Measurements from ENCODE around the gene CENPC.
A peak's percentile ranks its signal among the peaks of the same experiment; 100 is the strongest.
"Not testable (repeated sequence)": the region's sequence is repeated elsewhere in the genome, so short reads cannot be mapped to it uniquely, and the experiment has no call there.

Gene CENPC

DNA sequence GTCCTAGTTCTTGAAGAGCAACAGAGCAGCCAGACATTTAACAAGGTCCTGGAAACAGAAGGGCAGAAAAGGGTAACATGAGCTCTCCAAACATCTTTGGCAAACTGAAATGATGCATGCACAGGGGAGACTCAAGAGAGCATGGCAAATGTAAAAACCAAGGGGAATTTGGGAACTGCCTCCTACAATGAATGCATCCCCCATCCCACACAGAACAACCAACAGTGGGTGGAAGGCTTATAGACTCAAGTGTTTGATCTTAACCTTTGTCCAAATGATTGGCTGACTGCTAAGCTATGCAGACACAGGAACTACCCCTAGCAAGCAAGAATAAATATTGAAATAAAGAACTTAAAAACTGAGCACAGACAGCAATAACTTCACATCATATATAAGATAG, 74.4 kb downstream of the CENPC start:
- DNase-seq (ENCODE audit: low spot score): no peak

DNA sequence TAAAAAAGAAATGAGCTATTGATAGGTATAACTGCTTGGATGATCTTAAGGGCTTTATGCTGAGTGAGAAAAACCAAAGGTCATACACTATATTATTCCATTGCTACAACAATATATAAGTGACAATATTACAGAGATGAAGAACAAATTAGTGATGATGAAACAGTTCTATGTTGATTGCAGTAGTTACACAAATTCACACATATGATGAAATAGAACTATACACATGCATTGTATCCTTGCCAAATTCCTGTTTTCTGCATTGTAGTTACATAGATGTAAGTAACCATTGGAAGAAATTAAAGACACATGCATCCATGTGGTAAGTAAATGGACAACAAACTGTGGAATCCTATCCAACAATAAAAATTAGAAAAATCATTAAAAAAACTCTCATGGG, 76.5 kb downstream of the CENPC start:
- no peak for DNase-seq (ENCODE audit: low spot score)

DNA sequence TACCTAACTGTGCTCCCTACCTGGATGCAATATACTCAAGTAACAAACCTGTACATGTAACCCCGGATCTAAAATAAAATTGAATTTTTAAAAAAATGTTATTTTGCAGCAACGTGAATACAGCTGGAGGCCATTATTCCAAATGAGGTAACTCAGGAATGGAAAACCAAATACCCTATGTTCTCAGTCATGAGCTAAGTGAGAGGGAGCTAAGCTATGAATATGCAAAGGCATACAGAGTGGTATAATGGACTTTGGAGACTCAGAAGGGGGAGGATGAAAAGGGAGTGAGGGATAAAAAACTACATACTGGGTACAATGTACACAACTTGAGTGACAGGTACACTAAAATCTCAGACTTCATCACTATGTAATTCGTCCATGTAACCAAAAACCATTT, 78.6 kb downstream of the CENPC start:
- DNase-seq (ENCODE audit: low spot score): no peak

DNA sequence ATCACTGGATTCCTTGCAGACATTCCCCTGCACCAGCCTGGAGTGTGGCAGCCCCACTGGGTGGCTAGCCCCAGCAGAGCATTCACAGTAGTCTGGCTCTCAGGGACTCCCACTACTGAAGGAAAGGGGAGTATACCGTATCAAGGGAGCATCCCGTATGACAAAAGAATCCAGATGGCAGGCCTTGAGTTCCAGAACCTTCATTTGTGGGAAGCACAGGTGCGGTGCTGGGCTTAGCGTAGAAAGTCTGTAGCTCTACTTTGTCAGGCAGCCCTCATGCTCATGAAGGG, 79.6 kb downstream of the CENPC start:
- DNase-seq (ENCODE audit: low spot score): no peak

DNA sequence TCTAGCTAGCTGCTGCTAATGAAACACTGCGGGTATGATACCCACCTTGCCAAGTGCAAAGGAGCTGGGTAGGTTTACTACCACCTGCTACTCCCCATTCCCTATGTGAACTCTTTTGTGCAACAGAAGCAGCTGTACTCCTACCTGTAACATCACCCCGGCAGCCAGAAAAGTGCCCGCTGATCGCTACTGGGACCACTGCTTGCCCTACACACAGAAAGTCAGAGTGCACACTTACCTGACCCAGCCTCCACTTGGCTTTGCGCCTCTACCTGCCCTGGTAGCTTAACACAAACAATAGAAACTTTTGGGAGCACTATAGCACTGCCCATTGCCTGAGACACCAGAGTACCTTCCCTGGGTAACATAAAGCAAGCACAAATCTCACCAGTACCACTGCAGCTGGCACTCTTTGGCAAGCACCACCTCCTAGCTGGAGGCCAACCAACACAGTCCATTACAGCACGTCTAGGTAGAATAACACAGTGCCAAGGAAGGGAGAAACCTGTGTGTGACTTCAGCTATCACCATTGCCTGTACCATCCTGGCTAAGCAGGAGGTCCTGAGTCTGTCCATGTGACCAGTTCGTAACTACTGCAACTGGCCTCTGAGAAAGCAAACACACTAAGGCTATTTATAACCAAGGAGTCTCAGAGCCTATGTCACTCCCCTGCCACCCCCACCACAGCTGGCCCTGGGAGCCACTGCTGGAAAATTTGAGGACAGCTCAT, 80.1 kb downstream of the CENPC start:
- DNase-seq (ENCODE audit: low spot score): peak; percentile 29

DNA sequence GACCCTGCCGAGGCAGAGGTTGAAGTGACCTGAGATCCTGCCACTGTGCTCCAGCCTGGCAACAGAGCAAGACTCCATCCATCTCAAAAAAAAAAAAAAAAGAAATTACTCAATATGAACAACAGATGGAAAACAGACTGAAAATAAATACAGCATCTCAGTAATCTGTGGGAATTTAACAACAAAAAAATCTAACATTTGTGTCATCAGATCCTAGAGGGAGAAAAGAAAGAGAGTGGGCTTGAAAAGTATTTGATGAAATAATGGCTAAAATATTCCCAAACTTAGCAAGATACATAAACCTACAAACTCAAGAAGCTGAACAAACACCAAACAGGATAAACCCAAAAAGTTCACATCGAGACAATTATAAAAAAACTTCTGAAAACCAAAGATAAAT, 84.7 kb downstream of the CENPC start:
- DNase-seq (ENCODE audit: low spot score): no peak

DNA sequence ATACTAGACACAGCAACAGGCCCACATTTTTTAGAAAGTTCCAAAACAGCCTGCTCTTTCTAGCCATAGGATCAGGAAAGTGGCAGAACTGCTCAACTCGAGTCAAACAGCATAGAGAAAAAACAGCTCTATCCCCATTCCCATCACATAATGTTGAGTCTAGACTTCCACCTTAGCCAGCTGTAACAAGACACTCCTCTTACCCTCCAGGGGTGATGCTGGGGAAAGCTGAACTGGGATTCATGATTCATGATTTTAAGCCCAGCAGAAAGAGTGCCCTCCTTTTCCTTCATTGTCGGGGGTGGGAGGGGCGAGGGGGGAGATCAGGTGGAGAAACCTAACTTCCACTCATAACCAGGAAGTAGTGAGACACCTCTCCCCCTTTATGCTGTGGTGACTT, 86.1 kb downstream of the CENPC start:
- DNase-seq (ENCODE audit: low spot score): no peak

DNA sequence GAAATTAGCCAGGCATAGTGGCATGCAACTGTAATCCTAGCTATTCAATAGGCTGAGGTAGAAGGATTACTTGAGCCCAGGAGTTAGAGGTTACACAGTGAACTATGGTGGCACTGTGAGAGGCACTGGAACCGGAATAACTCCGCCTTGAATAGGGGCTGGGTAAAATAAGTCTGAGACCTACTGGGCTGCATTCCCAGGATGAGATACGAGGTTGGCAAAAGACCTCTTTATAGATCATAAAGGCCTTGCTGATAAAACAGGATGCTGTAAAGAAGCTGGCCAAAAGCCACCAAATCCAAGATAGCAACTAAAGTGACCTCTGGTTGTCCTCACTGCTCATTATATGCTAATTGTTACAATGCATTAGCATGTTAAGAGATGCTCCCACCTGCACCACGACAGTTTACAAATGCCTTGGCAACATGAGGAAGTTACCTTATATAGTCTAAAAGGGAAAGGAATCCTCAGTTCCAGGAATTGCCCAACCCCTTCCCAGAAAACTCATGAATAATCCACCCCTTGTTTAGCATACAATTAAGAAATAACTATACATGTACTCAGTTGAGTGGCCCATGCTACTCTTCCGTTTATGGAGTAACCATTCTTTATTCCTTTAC, 88.6 kb downstream of the CENPC start:
- no peak for DNase-seq (ENCODE audit: low spot score)

DNA sequence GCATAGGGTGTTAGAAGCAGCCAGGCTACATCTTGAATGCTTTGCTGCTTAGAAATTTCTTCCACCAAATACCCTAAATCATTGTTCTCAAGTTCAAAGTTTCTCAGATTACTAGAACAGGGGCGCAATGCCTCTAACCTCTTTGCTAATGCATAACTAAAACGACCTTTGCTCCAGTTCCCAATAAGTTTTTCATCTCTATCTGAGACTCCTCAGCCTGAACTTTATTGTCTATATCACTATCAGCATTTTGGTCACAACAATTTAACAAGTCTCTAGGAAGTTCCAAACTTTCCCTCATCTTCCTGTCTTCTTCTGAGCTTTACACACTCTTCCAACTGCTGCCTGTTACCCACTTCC, 92.5 kb downstream of the CENPC start:
- not testable (repeated sequence) for DNase-seq (ENCODE audit: low spot score)

DNA sequence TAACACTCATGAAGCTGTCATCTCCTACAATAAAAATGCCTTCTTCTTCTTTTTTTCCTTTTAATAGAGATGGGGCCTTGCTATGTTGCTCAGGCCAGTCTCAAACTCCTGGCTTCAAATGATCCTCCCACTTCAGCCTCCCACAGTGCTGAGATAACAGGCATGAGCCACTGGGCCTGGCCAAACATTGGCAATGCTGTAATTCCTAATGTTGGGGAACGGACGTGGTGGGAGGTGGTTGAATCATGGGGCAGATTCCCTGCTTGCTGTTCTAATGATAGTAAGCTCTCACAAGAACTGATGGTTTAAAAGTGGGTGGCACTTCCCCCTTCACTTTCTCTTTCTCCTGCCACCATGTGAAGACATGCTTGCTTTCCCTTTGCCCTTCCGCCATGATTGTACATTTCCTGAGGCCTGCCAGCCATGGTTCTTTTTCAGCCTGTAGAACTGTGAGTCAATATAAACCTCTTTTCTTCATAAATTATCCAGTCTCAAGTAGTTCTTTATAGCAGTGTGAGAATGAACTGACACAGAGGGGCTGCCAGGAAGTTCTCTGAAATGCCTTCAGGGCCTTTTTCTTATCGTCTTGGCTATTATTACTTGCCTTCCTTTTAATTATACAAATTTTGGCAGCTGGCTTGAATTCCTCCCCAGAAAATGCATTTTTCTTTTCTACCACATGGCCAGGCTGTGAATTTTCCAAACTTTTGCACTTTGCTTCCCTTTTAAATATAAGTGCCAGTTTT, 93.0 kb downstream of the CENPC start:
- no peak for DNase-seq (ENCODE audit: low spot score)

DNA sequence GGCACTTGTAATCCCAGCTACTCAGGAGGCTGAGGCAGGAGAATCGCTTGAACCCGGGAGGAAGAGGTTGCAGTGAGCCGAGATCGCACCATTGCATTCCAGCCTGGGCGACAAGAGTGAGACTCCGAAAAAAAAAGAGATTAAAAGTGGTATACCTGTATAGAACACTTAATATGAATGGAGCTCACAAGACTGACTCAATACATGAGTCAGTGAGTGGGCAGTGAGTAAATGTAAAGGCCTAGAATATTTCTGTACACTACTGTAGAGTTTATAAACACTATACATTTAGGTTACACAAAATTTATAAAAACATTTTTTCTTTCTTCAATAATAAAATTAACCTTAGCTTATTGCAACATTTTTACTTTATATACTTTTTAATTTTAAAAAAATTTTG, 93.8 kb downstream of the CENPC start:
- no peak for DNase-seq (ENCODE audit: low spot score)

DNA sequence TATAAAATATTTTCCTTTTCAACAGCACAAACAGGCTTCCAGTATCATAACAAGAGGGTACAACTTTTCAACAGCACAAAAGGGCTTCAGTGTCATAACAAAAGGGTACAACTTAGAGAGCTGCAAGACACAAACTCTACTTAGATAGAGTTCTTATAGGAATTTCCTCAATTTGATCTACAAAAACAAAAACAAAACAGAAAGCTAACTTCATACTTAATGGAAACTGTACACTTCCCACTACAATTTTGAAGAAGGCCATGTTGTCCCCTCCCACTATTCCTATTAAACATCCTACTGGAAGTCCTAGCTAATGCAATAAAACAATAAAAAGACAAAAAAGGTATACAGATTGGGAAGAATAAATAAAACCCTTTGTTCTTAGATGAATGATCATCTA, 96.7 kb downstream of the CENPC start:
- DNase-seq (ENCODE audit: low spot score): no peak

DNA sequence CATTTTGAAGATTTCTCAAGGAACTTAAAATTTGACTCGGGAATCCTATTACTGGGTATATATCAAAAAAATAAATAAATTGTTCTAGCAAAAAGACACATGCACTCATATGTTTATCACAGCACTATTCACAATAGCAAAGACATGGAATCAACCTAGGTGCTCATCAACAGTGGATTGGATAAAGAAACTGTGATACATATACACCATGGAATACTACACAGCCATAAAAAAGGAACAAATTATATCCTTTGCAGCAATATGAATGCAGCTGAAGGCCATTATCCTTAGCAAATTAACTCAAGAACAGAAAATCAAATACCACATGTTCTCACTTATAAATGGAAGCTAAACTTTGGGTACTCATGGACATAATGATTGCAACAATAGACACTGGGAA, 97.4 kb downstream of the CENPC start:
- no peak for DNase-seq (ENCODE audit: low spot score)

DNA sequence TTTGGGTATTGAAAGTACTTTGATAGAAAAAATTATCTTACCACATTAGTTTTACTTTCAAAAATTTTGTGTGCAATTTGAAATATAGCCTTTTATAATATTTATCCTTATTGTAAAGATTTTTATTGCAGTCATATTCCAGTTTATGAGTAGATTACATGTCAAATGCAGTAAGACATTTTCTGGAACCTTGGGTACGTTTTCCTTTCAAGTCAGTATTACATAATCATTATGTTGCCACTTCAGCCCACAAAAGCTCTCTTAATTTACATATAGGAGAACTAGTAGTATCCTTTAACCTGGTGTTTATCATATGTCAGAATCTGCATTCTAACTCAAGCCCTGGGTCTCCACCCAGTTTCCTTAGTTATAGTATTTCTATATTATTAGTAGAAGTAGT, 98.5 kb downstream of the CENPC start:
- DNase-seq (ENCODE audit: low spot score): no peak

DNA sequence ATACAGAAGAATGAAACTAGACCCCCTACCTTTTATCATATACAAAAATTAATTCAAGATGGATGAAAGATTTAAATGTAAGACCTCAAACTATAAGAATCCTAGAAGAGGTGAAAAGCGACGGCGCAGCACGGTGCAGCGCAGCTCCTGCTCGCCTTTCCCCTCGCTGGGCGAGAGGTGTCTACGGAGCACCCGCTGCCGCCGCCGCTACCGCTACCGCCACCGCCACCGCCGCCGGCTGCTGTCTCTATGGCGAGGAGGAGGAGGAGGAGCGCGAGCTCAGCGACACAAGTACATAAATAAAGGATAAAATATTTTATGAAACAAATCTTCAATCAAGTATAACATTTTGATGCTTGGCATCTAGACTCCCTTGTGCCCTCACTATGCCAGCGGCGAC, 99.4 kb downstream of the CENPC start:
- DNase-seq (ENCODE audit: low spot score): not testable (repeated sequence)

DNA sequence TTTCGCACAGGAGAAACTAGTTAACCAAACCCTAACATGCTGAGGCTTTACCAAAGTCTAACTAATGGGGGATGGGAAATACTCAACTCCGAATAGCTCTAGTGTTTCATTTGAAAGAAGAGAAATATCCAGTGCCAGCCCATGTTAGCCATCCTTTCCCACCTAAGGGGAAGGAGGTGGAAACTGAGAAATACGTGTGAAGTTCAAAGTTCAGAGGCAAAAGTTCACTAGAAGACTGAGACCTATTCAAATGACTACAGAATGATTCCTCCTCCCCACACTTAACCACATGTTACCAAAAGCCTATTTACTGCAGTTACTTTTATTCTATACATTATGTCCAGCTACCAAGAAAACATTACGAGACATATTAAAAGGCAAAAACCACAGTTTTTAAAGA, 106.3 kb downstream of the CENPC start:
- no peak for DNase-seq (ENCODE audit: low spot score)

DNA sequence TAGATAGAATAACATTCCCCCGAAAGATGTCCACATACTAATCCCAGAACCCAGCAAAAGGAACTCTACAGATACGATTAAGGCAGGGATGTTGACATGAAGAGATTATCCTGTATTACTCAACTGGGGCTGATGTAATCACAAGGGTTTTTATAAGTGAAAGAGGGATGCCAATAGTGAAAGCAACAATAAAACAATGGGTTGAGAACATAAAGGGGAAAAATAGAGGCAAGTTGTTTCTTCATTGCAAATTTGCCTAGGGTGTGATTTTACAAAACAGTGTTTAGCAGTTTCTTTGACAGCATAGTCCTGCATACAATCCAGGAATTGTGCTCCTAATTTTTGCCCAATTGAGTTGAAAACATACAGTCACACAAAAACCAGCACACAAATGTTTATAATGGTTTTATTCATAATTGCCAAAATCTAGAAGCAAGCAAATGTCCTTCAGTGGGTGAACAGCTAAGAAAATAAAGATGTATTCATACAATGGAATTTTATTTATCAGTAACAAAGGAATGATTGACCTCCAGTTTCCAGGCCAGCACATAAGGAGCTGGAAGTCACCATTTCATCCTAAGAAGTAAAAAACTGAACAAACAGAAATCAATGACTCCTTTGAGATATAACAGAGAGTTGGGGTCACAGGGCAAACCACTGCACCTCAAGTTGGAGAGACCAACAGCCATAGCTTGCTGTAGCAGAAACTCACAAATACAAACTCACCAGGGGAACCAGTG, 107.2 kb downstream of the CENPC start:
- peak; percentile 17 for DNase-seq (ENCODE audit: low spot score)

DNA sequence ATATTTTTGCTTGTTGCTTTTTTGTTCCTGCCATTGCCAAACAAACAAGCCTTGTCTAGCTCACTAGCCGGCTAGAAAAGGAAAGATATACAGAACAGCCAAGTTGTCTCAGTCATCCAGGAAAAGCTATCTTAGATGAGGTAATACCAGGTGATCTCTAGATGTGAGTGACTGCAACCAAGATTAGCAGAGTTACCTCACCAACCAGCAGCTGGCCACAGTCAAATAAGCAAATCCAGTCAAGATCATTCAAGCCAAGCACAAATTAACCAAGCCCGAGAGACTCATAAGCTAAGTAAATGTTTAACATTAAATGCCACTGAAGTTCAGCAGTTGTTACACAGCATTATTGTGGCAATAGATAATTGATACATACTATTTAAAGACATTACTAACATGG, 108.6 kb downstream of the CENPC start:
- no peak for DNase-seq (ENCODE audit: low spot score)

DNA sequence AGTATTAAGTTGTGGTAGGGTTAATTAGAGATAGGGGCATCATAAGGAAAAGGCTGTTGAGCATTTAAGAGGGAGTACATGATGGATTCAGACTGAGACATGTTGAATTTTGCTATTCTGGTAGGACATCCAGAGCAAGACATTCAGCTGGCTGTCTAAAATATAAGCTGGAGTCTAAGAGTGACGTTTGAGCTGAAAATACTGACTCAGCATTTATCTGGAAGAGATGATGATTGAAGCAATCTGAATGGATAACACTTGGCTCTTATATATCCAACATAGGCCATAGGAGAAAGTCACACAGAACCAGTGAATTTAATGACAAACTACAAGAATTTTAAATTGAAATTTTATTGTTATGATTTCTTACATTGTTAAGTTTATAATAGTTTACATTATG, 114.3 kb downstream of the CENPC start:
- DNase-seq (ENCODE audit: low spot score): no peak

DNA sequence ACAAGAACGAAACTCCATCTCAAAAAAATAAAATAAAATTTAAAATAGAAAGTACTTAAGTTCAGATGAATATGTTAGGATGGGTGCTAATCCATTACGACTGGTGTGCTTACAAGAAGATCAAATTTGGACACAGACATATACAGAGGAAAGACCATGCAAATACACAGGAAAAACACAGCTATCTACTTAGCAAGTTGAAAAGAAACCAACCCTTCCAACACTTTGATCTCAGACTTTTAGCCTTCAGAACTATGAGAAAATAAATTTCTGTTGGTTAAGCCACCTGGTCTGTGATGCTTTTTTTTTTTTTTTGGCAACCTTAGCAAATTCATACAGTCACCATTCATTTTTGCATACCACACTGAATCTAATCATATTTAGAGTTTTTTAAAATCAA, 116.5 kb downstream of the CENPC start:
- no peak for DNase-seq (ENCODE audit: low spot score)
